ENCODE results near the gene OR5B3.

OR5B3 gene

GRCh38 chr11:58391879-58392278, 14.8 kb downstream of the OR5B3 start:
- in situ Hi-C loops (cut with MboI; ENCODE audit: low sequenced_read_pairs, unreplicated experiment), result no loop called here
- TF ChIP-seq CTCF (IDR thresholded peaks at IDR 0.05; ENCODE audit: borderline replicate concordance, control extremely low read depth, extremely low read depth, insufficient read depth, missing control alignments), result no peak
- no peak for DNase-seq (ENCODE audit: low spot score)

- no peak for TF ChIP-seq CTCF (IDR thresholded peaks at IDR 0.05; ENCODE audit: borderline replicate concordance, control extremely low read depth, extremely low read depth, insufficient read depth, missing control alignments)
- DNase-seq (ENCODE audit: low spot score), result no peak
- in situ Hi-C loops (cut with MboI; ENCODE audit: low sequenced_read_pairs, unreplicated experiment), result no loop called here
These were observed 16.1 kb downstream of the OR5B3 start for GRCh38 chr11:58390551-58391063.

GRCh38 chr11:58358969-58359368, 47.7 kb downstream of the OR5B3 start, which contains the start of gene OR5B17:
OR5B17 (minus strand) TSS chr11:58359069; CDS start chr11:58359069, 0 bp downstream.
- TF ChIP-seq CTCF (IDR thresholded peaks at IDR 0.05; ENCODE audit: borderline replicate concordance, control extremely low read depth, extremely low read depth, insufficient read depth, missing control alignments), result no peak
- DNase-seq (ENCODE audit: low spot score), result no peak
- in situ Hi-C loops (cut with MboI; ENCODE audit: low sequenced_read_pairs, unreplicated experiment), result no loop called here

GRCh38 chr11:58354727-58355126, 51.9 kb downstream of the OR5B3 start:
- in situ Hi-C loops (cut with MboI; ENCODE audit: low sequenced_read_pairs, unreplicated experiment), result no loop called here
- DNase-seq (ENCODE audit: low spot score), result no peak
- no peak for TF ChIP-seq CTCF (IDR thresholded peaks at IDR 0.05; ENCODE audit: borderline replicate concordance, control extremely low read depth, extremely low read depth, insufficient read depth, missing control alignments)
